Ovary (tissue), 3 donors: ENCODE data around the gene NR1H2.
"Not testable (repeated sequence)": the region's sequence is repeated elsewhere in the genome, so short reads cannot be mapped to it uniquely, and the experiment has no call there.

ENCODE experiments used
- POLR2A ChIP-seq: fragments of 450-650 bp; IDR thresholded peaks from one replicate; pipeline ENCODE4 v1.6.1; 2017; ENCODE audit warnings: antibody characterized with exemption, mild to moderate bottlenecking, moderate library complexity
- TF ChIP-seq, protein P1 (sequence below), 3 donors: fragments of 450-650 bp in 2 of 3; fragments of 200-600 bp in 1 of 3; IDR thresholded peaks; one replicate each; pipeline versions ENCODE4 v1.5.1 to v1.8.0; 2016 to 2022; ENCODE audit warnings: antibody characterized with exemption in 3 of 3, mild to moderate bottlenecking in 1 of 3
- donor health status: DM: no; HTN: no; CAD: no.

DNA sequence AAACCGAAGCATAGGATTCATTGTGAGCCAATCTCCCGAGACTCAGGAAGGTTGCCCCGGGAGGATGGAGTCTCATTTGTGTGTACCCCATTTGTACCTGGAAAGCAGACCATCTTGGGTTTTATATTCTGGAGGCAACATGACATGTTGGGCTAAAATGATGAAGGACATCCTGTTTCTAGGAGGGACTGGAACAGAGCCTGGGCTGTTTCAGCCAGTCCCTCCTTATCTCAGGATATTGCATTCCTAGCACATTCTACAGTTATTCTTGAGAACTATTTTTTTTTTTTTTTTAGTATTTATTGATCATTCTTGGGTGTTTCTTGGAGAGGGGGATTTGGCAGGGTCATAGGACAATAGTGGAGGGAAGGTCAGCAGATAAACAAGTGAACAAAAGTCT is 14.0 kb downstream of the NR1H2 start:
- TF ChIP-seq, protein P1, sequence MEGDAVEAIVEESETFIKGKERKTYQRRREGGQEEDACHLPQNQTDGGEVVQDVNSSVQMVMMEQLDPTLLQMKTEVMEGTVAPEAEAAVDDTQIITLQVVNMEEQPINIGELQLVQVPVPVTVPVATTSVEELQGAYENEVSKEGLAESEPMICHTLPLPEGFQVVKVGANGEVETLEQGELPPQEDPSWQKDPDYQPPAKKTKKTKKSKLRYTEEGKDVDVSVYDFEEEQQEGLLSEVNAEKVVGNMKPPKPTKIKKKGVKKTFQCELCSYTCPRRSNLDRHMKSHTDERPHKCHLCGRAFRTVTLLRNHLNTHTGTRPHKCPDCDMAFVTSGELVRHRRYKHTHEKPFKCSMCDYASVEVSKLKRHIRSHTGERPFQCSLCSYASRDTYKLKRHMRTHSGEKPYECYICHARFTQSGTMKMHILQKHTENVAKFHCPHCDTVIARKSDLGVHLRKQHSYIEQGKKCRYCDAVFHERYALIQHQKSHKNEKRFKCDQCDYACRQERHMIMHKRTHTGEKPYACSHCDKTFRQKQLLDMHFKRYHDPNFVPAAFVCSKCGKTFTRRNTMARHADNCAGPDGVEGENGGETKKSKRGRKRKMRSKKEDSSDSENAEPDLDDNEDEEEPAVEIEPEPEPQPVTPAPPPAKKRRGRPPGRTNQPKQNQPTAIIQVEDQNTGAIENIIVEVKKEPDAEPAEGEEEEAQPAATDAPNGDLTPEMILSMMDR (IDR thresholded peaks at IDR 0.05): not testable (repeated sequence)
- not testable (repeated sequence) for TF ChIP-seq POLR2A
